Peyer's patch (tissue), 4 donors: ENCODE measurements around the gene BST2.

Experiments
- POLR2A ChIP-seq, 2 donors: fragments of 450-650 bp; IDR thresholded peaks; one replicate each; pipeline ENCODE4 v1.5.1; 2017; ENCODE audit warnings: antibody characterized with exemption in 2 of 2, mild to moderate bottlenecking in 2 of 2, moderate library complexity in 2 of 2
- TF ChIP-seq, protein P1 (sequence below), 6 experiments: fragments of 450-650 bp in 4 of 6; fragments of 200-600 bp in 2 of 6; sonication (generic) in 1 of 6; IDR thresholded peaks; one replicate each; pipeline ENCODE4 v1.5.1; 2017 to 2019; ENCODE audit warnings: antibody characterized with exemption in 6 of 6, mild to moderate bottlenecking in 3 of 6, moderate library complexity in 1 of 6

DNA sequence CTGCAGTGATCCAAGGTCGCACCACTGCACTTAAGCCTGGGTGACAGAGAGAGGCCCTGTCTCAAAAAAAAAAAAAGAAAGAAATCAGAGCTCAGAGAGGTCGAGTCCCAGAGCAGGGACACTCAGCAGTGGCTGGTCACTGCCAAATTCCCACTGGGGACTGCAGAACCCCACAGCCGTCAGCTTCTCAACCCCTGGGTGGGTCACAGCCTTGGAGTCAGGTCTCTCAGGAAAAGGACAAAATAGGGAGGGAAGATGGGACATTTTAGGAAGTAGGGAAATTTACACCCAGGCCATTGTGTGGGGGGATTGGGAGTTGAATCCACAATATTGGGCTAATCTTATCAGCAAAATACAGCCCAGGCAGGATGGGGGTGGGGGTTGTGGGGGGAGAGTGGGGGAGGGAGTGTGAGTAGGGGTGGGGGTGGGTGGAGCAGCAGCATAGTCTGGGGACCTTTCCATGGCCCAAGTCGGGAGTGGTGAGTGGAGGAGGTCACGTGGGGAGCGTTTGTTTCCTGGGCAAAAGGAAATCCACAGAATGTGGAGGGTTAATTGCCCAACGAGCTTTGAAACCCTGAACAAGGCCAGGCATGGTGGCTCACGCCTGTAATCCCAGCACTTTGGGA lies 6.4 kb downstream of the BST2 start:
- TF ChIP-seq, protein P1, sequence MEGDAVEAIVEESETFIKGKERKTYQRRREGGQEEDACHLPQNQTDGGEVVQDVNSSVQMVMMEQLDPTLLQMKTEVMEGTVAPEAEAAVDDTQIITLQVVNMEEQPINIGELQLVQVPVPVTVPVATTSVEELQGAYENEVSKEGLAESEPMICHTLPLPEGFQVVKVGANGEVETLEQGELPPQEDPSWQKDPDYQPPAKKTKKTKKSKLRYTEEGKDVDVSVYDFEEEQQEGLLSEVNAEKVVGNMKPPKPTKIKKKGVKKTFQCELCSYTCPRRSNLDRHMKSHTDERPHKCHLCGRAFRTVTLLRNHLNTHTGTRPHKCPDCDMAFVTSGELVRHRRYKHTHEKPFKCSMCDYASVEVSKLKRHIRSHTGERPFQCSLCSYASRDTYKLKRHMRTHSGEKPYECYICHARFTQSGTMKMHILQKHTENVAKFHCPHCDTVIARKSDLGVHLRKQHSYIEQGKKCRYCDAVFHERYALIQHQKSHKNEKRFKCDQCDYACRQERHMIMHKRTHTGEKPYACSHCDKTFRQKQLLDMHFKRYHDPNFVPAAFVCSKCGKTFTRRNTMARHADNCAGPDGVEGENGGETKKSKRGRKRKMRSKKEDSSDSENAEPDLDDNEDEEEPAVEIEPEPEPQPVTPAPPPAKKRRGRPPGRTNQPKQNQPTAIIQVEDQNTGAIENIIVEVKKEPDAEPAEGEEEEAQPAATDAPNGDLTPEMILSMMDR (IDR thresholded peaks at IDR 0.05): no peak
- no peak for TF ChIP-seq POLR2A (IDR thresholded peaks at IDR 0.05)
